Lung (tissue), 13 donors: Measurements from ENCODE around the gene IFNA7. TPM values are rescaled to one million over a fixed set of nuclear protein-coding genes. Genes with fewer than 3 reads are reported as not detected.

ENCODE experiments used
- ATAC-seq: fragments of 200-7000 bp; cut with Tn5 transposase; one replicate; pipeline ENCODE4 v1.9.1; 2020; ENCODE audit warnings: moderate number of reproducible peaks; ENCODE audit not compliant: insufficient read depth, low FRiP score
- DNase-seq, 3 donors: peaks; one replicate each; pipeline ENCODE4 v3.0.0-alpha.2; 2013 to 2017
- H3K27ac ChIP-seq, 2 donors: one replicate each; pipeline ENCODE4 v1.5.1; 2013; ENCODE audit warnings: mild to moderate bottlenecking in 2 of 2, moderate library complexity in 2 of 2, control low read depth in 1 of 2, inconsistent platforms in 1 of 2, low read depth in 1 of 2, low read length in 1 of 2
- H3K27me3 ChIP-seq, 3 donors: one replicate each; pipeline ENCODE4 v1.5.1; 2013; ENCODE audit warnings: low read length in 2 of 3; ENCODE audit not compliant: control insufficient read depth in 3 of 3, insufficient read depth in 3 of 3
- H3K36me3 ChIP-seq, 4 donors: one replicate each; pipeline ENCODE4 v1.5.1; 2013; ENCODE audit warnings: low read length in 4 of 4, mild to moderate bottlenecking in 1 of 4, moderate library complexity in 1 of 4; ENCODE audit not compliant: control insufficient read depth in 4 of 4, insufficient read depth in 4 of 4
- H3K4me1 ChIP-seq, 5 donors: one replicate each; pipeline ENCODE4 v1.5.1; 2013; ENCODE audit warnings: low read length in 5 of 5, mild to moderate bottlenecking in 2 of 5, moderate library complexity in 1 of 5; ENCODE audit not compliant: control insufficient read depth in 5 of 5, insufficient read depth in 5 of 5
- H3K4me3 ChIP-seq: one replicate; pipeline ENCODE4 v1.5.1; 2013; ENCODE audit warnings: mild to moderate bottlenecking, control low read depth, moderate library complexity
- H3K9ac ChIP-seq, 2 donors: one replicate each; pipeline ENCODE4 v1.5.1; 2013; ENCODE audit warnings: low read length in 2 of 2, control low read depth in 1 of 2; ENCODE audit not compliant: insufficient read depth in 1 of 2
- H3K9me3 ChIP-seq, 4 donors: one replicate each; pipeline ENCODE4 v1.5.1; 2013; ENCODE audit warnings: low read length in 3 of 4, mild to moderate bottlenecking in 1 of 4, moderate library complexity in 1 of 4; ENCODE audit not compliant: control insufficient read depth in 4 of 4, insufficient read depth in 3 of 4
- WGBS, 2 donors: extraction: QIAGEN DNeasy Blood & Tissue Kit; methylation state at CpG; one replicate each; pipeline ENCODE4 v1.1.7; 2013; 5-methylcytosine and 5-hydroxymethylcytosine counted together
- polyA plus RNA-seq, 2 donors: library from polyadenylated mRNA; stranded (reverse); fragments of 200-250 nt; gene quantifications; one replicate each; pipeline ENCODE4 v1.2.1, GENCODE V29; 2013
- small RNA-seq: library from RNA; depleted of rRNA; stranded (forward); fragments of <200 nt; gene quantifications from one replicate; pipeline ENCODE3, GENCODE V24; 2014; ENCODE audit warnings: low replicate concordance
- total RNA-seq, 2 donors: library from RNA; depleted of rRNA in 1 of 2; stranded (reverse); fragments of >200 nt in 1 of 2; gene quantifications; one replicate each; pipeline ENCODE4 v1.2.1, GENCODE V29; 2014 to 2021
- TF ChIP-seq, protein P1 (sequence below): IDR thresholded peaks from 2 replicates; pipeline ENCODE4 v1.5.1; 2012; ENCODE audit warnings: mild to moderate bottlenecking; ENCODE audit errors: control extremely low read depth, extremely low read depth
- donor health status: control.
- donor health status: control.
- donor health status: Bipolar disorder and iron deficiency.
- donor health status: healthy.
- donor health status: DM: yes; HTN: yes; CAD: no.

The IFNA7 gene
- total and polyA plus RNA-seq, 4 donors, result not detected

GRCh38 chr9:21155501-21155900 lies 46.5 kb downstream of the IFNA7 start:
- Histone ChIP-seq H3K4me1 (peaks cover 0 to 2% (median 0%) of the 10 kb centered on the region in 5 donors), H3K27me3 (no peaks in the 10 kb centered on the region), H3K36me3 (no peaks in the 10 kb centered on the region), H3K27ac (no peak overlapping the region), H3K4me3 (no peak overlapping the region), H3K9me3 (peaks cover 0 to 1% (median 0%) of the 10 kb centered on the region in 4 donors), H3K9ac (no peak overlapping the region)
- WGBS, 2 donors, result 77 to 81% methylated on average over 2 of the region's 2 CpGs
- TF ChIP-seq, protein P1, sequence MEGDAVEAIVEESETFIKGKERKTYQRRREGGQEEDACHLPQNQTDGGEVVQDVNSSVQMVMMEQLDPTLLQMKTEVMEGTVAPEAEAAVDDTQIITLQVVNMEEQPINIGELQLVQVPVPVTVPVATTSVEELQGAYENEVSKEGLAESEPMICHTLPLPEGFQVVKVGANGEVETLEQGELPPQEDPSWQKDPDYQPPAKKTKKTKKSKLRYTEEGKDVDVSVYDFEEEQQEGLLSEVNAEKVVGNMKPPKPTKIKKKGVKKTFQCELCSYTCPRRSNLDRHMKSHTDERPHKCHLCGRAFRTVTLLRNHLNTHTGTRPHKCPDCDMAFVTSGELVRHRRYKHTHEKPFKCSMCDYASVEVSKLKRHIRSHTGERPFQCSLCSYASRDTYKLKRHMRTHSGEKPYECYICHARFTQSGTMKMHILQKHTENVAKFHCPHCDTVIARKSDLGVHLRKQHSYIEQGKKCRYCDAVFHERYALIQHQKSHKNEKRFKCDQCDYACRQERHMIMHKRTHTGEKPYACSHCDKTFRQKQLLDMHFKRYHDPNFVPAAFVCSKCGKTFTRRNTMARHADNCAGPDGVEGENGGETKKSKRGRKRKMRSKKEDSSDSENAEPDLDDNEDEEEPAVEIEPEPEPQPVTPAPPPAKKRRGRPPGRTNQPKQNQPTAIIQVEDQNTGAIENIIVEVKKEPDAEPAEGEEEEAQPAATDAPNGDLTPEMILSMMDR, result no peak
- ATAC-seq, result no peak
- DNase-seq, result no peak

GRCh38 chr9:21154018-21154608 lies 47.9 kb downstream of the IFNA7 start:
- H3K27me3 ChIP-seq, result no peaks in the 10 kb centered on the region
- no peak overlapping the region for H3K27ac ChIP-seq
- H3K9me3 ChIP-seq, result peaks cover 0 to 5% (median 0%) of the 10 kb centered on the region in 4 donors
- TF ChIP-seq, protein P1, result no peak
- peaks cover 0 to 2% (median 0%) of the 10 kb centered on the region in 5 donors for H3K4me1 ChIP-seq
- ATAC-seq, result no peak
- H3K9ac ChIP-seq, result no peak overlapping the region
- WGBS, 2 donors, result 5 to 22% methylated on average over 3 of the region's 3 CpGs
- DNase-seq, result peak in 2 of 3 donors; percentile 1 to 19
- no peak overlapping the region for H3K4me3 ChIP-seq
- H3K36me3 ChIP-seq, result no peaks in the 10 kb centered on the region

DNA sequence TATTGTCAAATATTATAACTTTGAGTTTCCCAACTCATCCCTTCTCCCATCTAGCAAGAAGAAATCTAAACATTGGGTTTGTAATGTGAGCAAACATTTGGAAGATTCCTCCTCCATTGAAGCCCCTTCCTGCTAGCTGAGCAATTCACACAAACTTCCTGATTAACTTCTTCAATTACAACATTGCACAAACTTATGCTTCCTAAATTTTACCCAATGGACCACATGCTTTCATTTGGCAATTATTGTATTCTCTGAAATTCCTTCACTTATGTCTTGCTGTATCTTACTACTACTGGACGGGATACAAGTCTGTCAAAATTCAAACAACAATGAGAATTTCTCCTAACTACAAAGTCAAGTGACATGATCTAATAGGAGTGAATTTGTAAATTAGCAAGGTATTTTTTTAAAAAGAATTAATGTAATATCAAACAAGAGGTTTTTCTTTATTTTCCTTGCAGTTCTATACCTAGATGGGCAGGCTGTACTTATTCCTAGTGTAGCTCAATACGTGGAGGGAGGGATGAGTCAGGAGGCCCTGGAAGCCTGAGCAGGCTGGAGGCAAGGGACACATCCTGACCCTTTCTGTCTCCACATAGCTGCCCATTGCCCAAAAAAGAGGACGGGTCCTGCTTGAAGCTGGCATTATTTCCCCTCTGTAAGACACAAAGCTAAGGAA lies 48.5 kb downstream of the IFNA7 start:
- no peak for DNase-seq
- 23 to 40% methylated on average over 3 of the region's 3 CpGs for WGBS, 2 donors
- peaks cover 0 to 2% (median 0%) of the 10 kb centered on the region in 5 donors for H3K4me1 ChIP-seq
- H3K9me3 ChIP-seq, result peaks cover 0 to 5% (median 1%) of the 10 kb centered on the region in 4 donors
- H3K36me3 ChIP-seq, result no peaks in the 10 kb centered on the region
- TF ChIP-seq, protein P1, result no peak
- no peak for ATAC-seq
- H3K9ac ChIP-seq, result no peak overlapping the region
- H3K4me3 ChIP-seq, result no peak overlapping the region
- H3K27me3 ChIP-seq, result no peaks in the 10 kb centered on the region
- H3K27ac ChIP-seq, result no peak overlapping the region

Small RNA genes within 50 kb of the gene (small RNA-seq; reads per million reads assigned to genes)
- gene RF00019, result not detected

Other genes with a start within 250 kb of the IFNA7 start
- 10 to 100 TPM in 1 of 2 donors, 1 to 10 TPM in 1; 5.3 to 15.2 TPM for gene HACD4, start 170.6 kb downstream of the IFNA7 start, total RNA-seq
- gene HACD4, start 170.6 kb downstream of the IFNA7 start, polyA plus RNA-seq, result 1 to 10 TPM; 2.7 to 4.3 TPM
- gene IFNB1, start 124.3 kb downstream of the IFNA7 start, total RNA-seq, result not detected
- under 1 TPM in 1 of 2 donors, not detected in 1; 0.05 TPM for gene IFNB1, start 124.3 kb downstream of the IFNA7 start, polyA plus RNA-seq
- not detected for gene IFNW1, start 60.4 kb downstream of the IFNA7 start, total RNA-seq
- gene IFNW1, start 60.4 kb downstream of the IFNA7 start, polyA plus RNA-seq, result not detected
- not detected for gene IFNA21, start 35.5 kb downstream of the IFNA7 start, total RNA-seq
- gene IFNA21, start 35.5 kb downstream of the IFNA7 start, polyA plus RNA-seq, result not detected
- not detected for gene IFNA4, start 14.6 kb downstream of the IFNA7 start, total RNA-seq
- gene IFNA4, start 14.6 kb downstream of the IFNA7 start, polyA plus RNA-seq, result not detected
- gene IFNA10, start 4.9 kb upstream of the IFNA7 start, total RNA-seq, result not detected
- gene IFNA10, start 4.9 kb upstream of the IFNA7 start, polyA plus RNA-seq, result not detected
- gene IFNA16, start 15.1 kb upstream of the IFNA7 start, total RNA-seq, result not detected
- not detected for gene IFNA16, start 15.1 kb upstream of the IFNA7 start, polyA plus RNA-seq
- not detected for gene IFNA17, start 26.0 kb upstream of the IFNA7 start, total RNA-seq
- gene IFNA17, start 26.0 kb upstream of the IFNA7 start, polyA plus RNA-seq, result not detected
- gene IFNA14, start 37.8 kb upstream of the IFNA7 start, total RNA-seq, result not detected
- not detected for gene IFNA14, start 37.8 kb upstream of the IFNA7 start, polyA plus RNA-seq
- under 1 TPM in 1 of 2 donors, not detected in 1; 0.28 TPM for gene IFNA5, start 103.1 kb upstream of the IFNA7 start, total RNA-seq
- gene IFNA5, start 103.1 kb upstream of the IFNA7 start, polyA plus RNA-seq, result under 1 TPM in 1 of 2 donors, not detected in 1; 0.12 TPM
- gene KLHL9, start 133.2 kb upstream of the IFNA7 start, total RNA-seq, result 10 to 100 TPM; 21.0 to 39.0 TPM
- 10 to 100 TPM in 1 of 2 donors, 1 to 10 TPM in 1; 6.5 to 10.5 TPM for gene KLHL9, start 133.2 kb upstream of the IFNA7 start, polyA plus RNA-seq
- gene IFNA6, start 148.7 kb upstream of the IFNA7 start, total RNA-seq, result not detected
- gene IFNA6, start 148.7 kb upstream of the IFNA7 start, polyA plus RNA-seq, result not detected
- not detected for gene IFNA13, start 165.9 kb upstream of the IFNA7 start, total RNA-seq
- not detected for gene IFNA13, start 165.9 kb upstream of the IFNA7 start, polyA plus RNA-seq
- not detected for gene IFNA2, start 183.2 kb upstream of the IFNA7 start, total RNA-seq
- gene IFNA2, start 183.2 kb upstream of the IFNA7 start, polyA plus RNA-seq, result not detected
- gene IFNA8, start 206.9 kb upstream of the IFNA7 start, total RNA-seq, result not detected
- gene IFNA8, start 206.9 kb upstream of the IFNA7 start, polyA plus RNA-seq, result not detected
- not detected for gene IFNA1, start 238.2 kb upstream of the IFNA7 start, total RNA-seq
- under 1 TPM in 1 of 2 donors, not detected in 1; 0.22 TPM for gene IFNA1, start 238.2 kb upstream of the IFNA7 start, polyA plus RNA-seq